ENCODE results near the gene TARS3. TPM values are rescaled to one million over a fixed set of nuclear protein-coding genes. Genes with fewer than 3 reads are reported as not detected.

Gene TARS3
- total RNA-seq, 1 donor from 2014 or later: 17.1 TPM

GRCh38 chr15:101698314-101698713 is 26.0 kb downstream of the TARS3 start:
- Mint-ChIP-seq H3K27me3 (no peaks in the 10 kb centered on the region), H3K4me3 (no peak overlapping the region), H3K4me1 (ENCODE audit: unreplicated experiment) (no peaks in the 10 kb centered on the region), H3K27ac (no peak overlapping the region), H3K9me3 (no peaks in the 10 kb centered on the region), H3K36me3 (peaks cover 51% of the 10 kb centered on the region)
- DNase-seq (ENCODE audit: extremely low spot score, unreplicated experiment): no peak
- TF ChIP-seq, protein P1, sequence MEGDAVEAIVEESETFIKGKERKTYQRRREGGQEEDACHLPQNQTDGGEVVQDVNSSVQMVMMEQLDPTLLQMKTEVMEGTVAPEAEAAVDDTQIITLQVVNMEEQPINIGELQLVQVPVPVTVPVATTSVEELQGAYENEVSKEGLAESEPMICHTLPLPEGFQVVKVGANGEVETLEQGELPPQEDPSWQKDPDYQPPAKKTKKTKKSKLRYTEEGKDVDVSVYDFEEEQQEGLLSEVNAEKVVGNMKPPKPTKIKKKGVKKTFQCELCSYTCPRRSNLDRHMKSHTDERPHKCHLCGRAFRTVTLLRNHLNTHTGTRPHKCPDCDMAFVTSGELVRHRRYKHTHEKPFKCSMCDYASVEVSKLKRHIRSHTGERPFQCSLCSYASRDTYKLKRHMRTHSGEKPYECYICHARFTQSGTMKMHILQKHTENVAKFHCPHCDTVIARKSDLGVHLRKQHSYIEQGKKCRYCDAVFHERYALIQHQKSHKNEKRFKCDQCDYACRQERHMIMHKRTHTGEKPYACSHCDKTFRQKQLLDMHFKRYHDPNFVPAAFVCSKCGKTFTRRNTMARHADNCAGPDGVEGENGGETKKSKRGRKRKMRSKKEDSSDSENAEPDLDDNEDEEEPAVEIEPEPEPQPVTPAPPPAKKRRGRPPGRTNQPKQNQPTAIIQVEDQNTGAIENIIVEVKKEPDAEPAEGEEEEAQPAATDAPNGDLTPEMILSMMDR (conservative IDR thresholded peaks at IDR 0.05): no peak

- DNase-seq (ENCODE audit: extremely low spot score, unreplicated experiment): no peak
- Mint-ChIP-seq H3K36me3 (peaks cover 58% of the 10 kb centered on the region), H3K4me3 (no peak overlapping the region), H3K27me3 (no peaks in the 10 kb centered on the region), H3K27ac (no peak overlapping the region), H3K9me3 (no peaks in the 10 kb centered on the region), H3K4me1 (ENCODE audit: unreplicated experiment) (no peaks in the 10 kb centered on the region)
- TF ChIP-seq, protein P1 (conservative IDR thresholded peaks at IDR 0.05): no peak
Observed at GRCh38 chr15:101697488-101697887, 26.8 kb downstream of the TARS3 start.

- H3K27ac Mint-ChIP-seq: no peak overlapping the region
- no peaks in the 10 kb centered on the region for H3K4me1 Mint-ChIP-seq (ENCODE audit: unreplicated experiment)
- DNase-seq (ENCODE audit: extremely low spot score, unreplicated experiment): no peak
- no peaks in the 10 kb centered on the region for H3K9me3 Mint-ChIP-seq
- H3K27me3 Mint-ChIP-seq: no peaks in the 10 kb centered on the region
- H3K36me3 Mint-ChIP-seq: peaks cover 53% of the 10 kb centered on the region
- TF ChIP-seq, protein P1 (conservative IDR thresholded peaks at IDR 0.05): no peak
- no peak overlapping the region for H3K4me3 Mint-ChIP-seq
Observed at GRCh38 chr15:101696829-101697228, 27.4 kb downstream of the TARS3 start.

GRCh38 chr15:101694261-101694660 is 30.0 kb downstream of the TARS3 start:
- no peaks in the 10 kb centered on the region for H3K4me1 Mint-ChIP-seq (ENCODE audit: unreplicated experiment)
- H3K27ac Mint-ChIP-seq: no peak overlapping the region
- H3K27me3 Mint-ChIP-seq: no peaks in the 10 kb centered on the region
- no peaks in the 10 kb centered on the region for H3K9me3 Mint-ChIP-seq
- TF ChIP-seq, protein P1 (conservative IDR thresholded peaks at IDR 0.05): no peak
- DNase-seq (ENCODE audit: extremely low spot score, unreplicated experiment): no peak
- peaks cover 34% of the 10 kb centered on the region for H3K36me3 Mint-ChIP-seq
- H3K4me3 Mint-ChIP-seq: no peak overlapping the region

GRCh38 chr15:101692801-101693598 is 31.3 kb downstream of the TARS3 start:
- Mint-ChIP-seq H3K4me1 (ENCODE audit: unreplicated experiment) (no peaks in the 10 kb centered on the region), H3K27me3 (no peaks in the 10 kb centered on the region), H3K36me3 (peaks cover 34% of the 10 kb centered on the region), H3K9me3 (no peaks in the 10 kb centered on the region), H3K4me3 (no peak overlapping the region), H3K27ac (peak overlapping the region; percentile 70)
- TF ChIP-seq, protein P1 (conservative IDR thresholded peaks at IDR 0.05): no peak
- no peak for DNase-seq (ENCODE audit: extremely low spot score, unreplicated experiment)

All from type B pancreatic cell (in vitro differentiated cells).